NCI-H1105 treated with DMSO at 0.1 percent for 48 hours (cell line): Measurements from ENCODE around the gene PPME1.
"Not testable (repeated sequence)": the region's sequence is repeated elsewhere in the genome, so short reads cannot be mapped to it uniquely, and the experiment has no call there.

Experiments
- DNase-seq: peaks from one replicate; lab custom pipeline; 2025; lab: John Stamatoyannopoulos, UW

Gene PPME1

GRCh38 chr11:74170694-74171629, at the start of gene PPME1, which contains the start of gene C2CD3:
PPME1 (plus strand) TSS chr11:74171289; CDS start chr11:74171422, 133 bp downstream.
C2CD3 (minus strand) TSS chr11:74171002; CDS start chr11:74170792, 210 bp downstream.
- peak; percentile 100 for DNase-seq

- DNase-seq: no peak
Observed at GRCh38 chr11:74121804-74122203, 49.3 kb upstream of the PPME1 start.

GRCh38 chr11:74123008-74123448, 48.1 kb upstream of the PPME1 start:
- DNase-seq: no peak

GRCh38 chr11:74129121-74129520, 42.0 kb upstream of the PPME1 start:
- DNase-seq: not testable (repeated sequence)

- DNase-seq: no peak
Observed at GRCh38 chr11:74132833-74133232, 38.3 kb upstream of the PPME1 start.

GRCh38 chr11:74133436-74133835, 37.7 kb upstream of the PPME1 start:
- no peak for DNase-seq

GRCh38 chr11:74134661-74135060, 36.4 kb upstream of the PPME1 start:
- DNase-seq: no peak

GRCh38 chr11:74135127-74135840, 35.8 kb upstream of the PPME1 start:
- DNase-seq: no peak

GRCh38 chr11:74138021-74138420, 33.1 kb upstream of the PPME1 start:
- no peak for DNase-seq

GRCh38 chr11:74138572-74138971, 32.5 kb upstream of the PPME1 start:
- DNase-seq: no peak

GRCh38 chr11:74139151-74139918, 31.8 kb upstream of the PPME1 start:
- no peak for DNase-seq

GRCh38 chr11:74139919-74140431, 31.1 kb upstream of the PPME1 start:
- not testable (repeated sequence) for DNase-seq

GRCh38 chr11:74141241-74141695, 29.8 kb upstream of the PPME1 start:
- DNase-seq: no peak

GRCh38 chr11:74141908-74142307, 29.2 kb upstream of the PPME1 start:
- no peak for DNase-seq

GRCh38 chr11:74142624-74143023, 28.5 kb upstream of the PPME1 start:
- no peak for DNase-seq

GRCh38 chr11:74144592-74144991, 26.5 kb upstream of the PPME1 start:
- DNase-seq: no peak

- DNase-seq: no peak
Observed at GRCh38 chr11:74147199-74147929, 23.7 kb upstream of the PPME1 start.

GRCh38 chr11:74153224-74153623, 17.9 kb upstream of the PPME1 start:
- DNase-seq: no peak

GRCh38 chr11:74154620-74155281, 16.3 kb upstream of the PPME1 start:
- no peak for DNase-seq

- no peak for DNase-seq
Observed at GRCh38 chr11:74157169-74157568, 13.9 kb upstream of the PPME1 start.
